AG08396 (cell line): ENCODE data around the gene LSS.
A peak's percentile ranks its signal among the peaks of the same experiment; 100 is the strongest.
"Not testable (repeated sequence)": the region's sequence is repeated elsewhere in the genome, so short reads cannot be mapped to it uniquely, and the experiment has no call there.

ENCODE experiments used
- DNase-seq: peaks from one replicate; pipeline ENCODE4 v3.0.0; 2012; ENCODE audit warnings: low spot score, mixed read lengths

LSS gene

DNA sequence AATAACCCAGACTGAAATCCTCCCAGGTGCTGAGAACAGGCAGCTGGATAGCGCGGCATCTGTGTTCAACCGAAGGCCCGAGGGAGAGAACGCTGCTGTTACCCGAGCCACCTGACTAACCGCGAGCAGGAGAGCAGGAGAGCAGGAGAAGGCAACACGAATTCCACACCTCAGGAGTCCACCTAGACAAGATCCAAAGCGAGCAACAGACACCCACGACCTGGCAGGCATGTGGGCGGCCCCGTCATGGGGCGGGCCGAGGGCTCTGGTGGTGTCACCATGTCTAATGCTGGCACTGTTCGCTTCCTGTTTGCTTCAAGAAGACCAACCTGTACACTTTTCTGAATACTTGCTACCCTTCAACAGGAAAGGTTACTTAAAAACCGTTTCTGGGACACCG, 23.4 kb downstream of the LSS start:
- DNase-seq = no peak

DNA sequence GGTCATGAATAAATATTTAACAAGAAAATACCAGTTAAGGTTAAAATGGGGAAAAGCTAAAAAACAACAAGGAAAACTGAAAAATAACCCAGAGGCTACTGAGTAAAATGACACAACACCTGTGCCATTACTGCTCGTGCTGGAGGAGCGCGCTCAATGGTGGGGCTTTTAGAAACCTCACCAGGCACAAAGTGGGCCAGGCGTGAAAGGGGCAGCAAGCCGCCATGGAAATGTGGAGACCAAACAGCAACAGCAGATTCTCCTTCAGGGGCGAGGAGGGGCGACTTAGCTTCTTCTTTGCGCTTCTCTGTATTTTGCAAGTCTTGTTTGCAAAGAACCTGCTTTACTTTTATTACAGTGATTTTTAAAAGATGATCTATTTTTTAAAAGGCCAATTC, 25.4 kb downstream of the LSS start:
- DNase-seq = no peak

DNA sequence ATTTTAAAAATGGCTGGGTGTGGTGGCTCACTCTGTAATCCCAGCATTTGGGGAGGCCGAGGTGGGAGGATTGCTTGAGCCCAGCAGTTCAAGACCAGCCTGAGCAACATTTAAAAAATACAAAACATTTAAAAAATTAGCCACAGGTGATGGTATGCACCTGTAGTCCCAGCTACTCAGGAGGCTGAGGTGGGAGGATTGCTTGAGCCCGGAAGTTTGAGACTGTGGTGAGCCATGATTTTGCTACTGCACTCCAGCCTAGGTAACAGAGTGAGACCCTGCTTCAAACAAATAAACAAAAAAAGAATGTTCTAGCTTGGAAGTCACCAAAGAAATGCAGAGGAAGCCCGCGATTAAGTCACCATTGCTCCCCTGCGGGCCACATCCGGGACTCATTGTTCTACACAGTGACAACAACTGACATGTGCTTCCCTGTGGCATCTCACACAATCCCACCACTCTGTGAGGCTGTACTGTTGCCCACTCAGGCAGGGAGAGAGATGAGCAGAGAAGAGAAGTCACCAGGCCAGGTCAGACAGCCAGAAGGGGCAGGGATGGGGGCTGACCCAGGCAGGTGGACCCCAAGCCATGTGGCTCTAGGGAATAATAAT, 25.9 kb downstream of the LSS start:
- DNase-seq = no peak

GRCh38 chr21:46200877-46201803, 27.4 kb downstream of the LSS start:
- DNase-seq = not testable (repeated sequence)

DNA sequence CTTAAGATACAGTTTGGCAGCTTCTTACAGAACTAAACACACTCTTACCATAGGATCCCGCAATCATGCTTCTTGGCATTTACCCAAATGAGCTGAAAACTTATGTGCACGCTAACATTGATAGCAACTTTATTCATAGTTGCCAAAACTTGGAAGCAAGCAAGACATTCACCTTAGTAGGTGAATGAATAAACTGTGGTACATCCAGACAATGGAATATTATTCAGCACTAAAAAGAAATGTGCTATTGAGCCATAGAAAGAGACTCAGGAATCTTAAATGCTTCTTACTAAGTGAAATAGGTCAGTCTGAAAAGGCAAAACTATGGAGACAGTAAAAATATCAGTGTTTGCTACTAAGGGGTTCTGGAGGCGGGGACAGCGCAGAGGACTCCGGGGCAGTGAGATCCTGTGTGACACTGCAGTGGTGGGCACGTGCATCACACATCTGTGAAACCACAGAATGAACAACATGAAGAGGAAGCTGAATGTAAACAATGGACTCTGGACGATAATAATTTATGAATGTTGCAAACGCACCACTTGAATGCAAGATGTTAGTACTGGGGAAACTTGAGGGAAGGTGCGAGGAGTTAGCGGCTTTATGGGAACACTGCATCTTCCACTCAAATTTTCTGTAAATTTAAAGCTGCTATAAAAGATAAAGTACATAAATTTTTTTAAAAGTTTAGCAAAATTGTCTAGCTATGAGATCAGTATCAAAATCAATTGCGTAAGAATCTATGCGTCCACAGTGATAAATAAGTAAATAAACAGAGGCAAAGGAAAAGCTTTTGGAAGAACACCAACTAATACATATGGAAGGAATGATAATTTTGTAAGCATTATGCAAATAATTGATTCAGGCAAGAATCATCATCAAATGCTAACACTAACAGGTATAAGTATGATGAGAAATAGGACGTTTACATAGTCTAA, 28.9 kb downstream of the LSS start:
- DNase-seq = no peak

GRCh38 chr21:46196733-46197132, 31.8 kb downstream of the LSS start:
- DNase-seq = no peak

- no peak for DNase-seq
These were observed 32.9 kb downstream of the LSS start for GRCh38 chr21:46195595-46196195.

DNA sequence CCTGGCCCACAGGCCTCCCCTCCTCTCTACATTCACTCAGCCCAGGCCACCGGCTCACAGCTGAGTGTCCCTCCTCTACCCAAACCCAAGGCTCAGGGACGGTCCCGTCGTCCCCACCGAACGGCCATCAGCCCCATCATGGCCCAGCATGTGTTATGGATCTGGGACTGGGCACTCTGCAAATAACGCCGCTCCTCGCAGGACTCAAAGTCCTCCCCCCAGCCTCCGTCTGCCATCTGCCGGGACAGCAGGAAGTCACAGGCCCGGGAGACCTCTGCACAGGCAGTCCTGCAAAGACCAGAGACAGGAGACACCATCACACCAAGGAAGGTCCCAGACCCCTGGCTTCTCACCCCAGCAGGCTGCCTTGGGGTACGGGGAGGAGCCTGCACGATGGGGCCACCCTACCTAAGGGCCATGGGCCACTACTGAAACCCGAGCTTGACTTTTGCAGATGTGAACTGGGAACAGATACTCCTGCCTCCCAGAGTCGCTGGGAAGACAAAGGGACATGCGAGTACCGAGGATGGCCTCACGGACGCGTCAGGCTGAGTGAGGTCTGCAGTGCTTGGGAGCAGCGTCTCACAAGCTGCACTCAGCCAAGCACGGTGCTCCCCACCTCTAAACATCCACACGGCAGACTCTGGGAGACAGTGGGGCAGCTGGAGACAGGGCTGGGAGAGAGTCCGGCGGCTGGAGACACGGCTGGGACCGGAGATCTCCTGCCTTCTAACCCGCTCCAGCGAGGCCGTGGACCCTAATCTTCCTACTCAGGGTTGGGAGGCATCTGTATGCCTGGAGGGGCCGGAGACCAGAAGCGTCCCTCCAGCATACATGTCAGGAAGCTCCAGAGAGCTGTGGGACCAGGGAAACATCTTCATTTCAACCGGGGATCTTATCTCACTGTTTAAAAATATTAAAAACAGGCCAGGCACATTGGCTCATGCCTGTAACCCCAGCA, 33.9 kb downstream of the LSS start:
- no peak for DNase-seq

- DNase-seq = no peak
These were observed 34.7 kb downstream of the LSS start for GRCh38 chr21:46193829-46194373.

DNA sequence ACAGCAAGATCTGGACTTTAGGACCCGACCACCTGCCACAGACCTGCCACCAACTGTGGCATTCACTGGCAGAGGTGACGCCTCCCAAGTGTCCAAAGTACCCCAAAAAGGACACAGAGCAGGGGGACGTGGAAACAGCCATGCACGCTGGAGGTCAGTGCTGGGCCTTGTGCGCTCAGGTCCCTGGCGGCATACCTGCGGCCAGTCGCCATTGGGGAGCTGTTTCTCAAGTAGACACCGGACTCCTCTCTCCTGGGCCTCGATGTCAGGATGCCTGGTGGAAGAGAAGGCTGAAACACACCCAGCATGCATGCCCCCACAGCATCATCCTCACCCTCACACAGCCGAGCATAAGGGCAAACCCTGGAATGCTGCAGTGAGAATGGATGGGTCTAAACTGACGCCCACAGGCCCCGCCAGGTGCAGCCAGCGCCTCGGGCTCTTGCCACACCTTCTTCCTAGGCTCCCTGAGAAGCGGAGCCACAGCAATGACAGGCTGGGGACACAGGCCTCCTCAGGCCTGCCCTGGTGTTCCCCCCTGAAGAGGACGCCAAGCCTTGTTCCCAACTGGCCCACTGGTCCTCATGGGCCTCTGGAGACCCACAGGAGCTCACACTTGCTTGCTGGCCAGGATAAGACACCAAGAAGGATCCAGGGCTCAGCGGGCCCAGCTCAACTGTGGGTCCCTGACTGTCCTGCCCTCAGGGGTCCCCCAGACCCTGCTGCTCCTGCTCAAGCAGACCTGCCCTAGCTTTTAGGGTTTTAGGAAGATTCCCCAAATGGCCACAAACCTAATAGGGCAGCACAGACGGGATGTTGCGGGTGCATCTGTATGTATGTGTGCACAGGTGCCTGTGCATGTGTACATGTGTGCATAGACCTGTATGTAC, 36.6 kb downstream of the LSS start:
- no peak for DNase-seq

- DNase-seq = peak; percentile 88
These were observed 37.3 kb downstream of the LSS start for GRCh38 chr21:46191257-46191685.

GRCh38 chr21:46190491-46191131, 38.0 kb downstream of the LSS start:
- DNase-seq = no peak

GRCh38 chr21:46189959-46190490, 38.5 kb downstream of the LSS start:
- DNase-seq = no peak

DNA sequence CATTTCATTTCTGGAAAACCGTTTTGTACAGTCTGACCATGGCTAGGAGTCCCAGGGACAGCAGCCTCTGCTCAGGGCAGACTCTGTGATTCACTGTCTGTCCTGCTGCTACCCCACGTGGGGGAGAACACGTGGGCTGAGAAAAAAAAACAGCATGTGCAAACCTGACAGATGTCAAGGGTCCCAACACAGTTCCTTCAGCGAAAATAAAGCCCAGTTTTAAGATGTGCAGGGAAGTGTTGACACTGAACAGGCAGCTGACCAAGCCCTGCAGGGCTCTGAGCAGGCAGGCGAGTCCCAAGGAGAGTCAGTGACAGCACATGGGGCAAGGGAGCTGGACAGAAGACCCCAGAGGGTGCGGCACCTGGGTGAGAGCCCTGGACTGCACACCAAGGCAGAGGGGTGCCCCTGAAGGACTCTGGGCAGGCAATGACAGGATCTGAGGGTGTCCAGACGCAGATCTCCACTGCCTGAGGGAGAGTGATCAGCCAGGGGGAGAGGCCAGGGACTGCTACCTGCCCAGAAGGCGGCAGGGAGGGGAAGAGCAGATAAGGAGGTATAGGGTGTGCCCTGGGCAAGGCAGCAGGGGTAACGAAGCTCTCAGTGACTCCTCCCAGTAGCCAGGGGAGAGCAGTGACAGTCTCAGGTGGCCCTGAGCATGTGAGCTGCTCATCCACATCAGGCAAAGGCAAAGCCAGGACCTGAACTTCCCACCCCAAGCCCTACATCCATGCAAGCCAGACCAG, 39.2 kb downstream of the LSS start:
- DNase-seq = peak; percentile 50

GRCh38 chr21:46188226-46189212, 40.1 kb downstream of the LSS start:
- DNase-seq = peak; percentile 48

GRCh38 chr21:46187814-46188213, 40.8 kb downstream of the LSS start:
- DNase-seq = no peak

DNA sequence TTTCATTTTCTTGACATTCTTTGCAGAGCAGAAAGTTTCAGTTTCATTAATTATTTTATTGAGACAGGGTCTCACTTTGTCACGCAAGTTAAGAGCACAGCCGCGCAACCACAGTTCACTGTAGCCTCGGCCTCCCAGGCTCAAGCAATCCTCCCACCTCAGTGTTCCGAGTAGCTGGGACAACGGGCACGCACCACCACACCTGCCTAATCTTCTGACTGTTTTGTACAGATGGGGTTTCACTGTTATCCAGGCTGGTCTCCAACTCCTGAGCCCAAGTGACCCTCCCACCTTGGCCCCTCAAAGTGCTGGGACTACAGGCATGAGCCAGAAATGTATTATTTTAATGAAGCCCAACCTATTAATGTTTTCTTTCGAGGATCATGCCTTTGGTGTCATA, 41.3 kb downstream of the LSS start:
- DNase-seq = no peak
